CD8-positive, alpha-beta memory T cell (primary cell): ENCODE data around the gene ESRRA. TPM values are rescaled to one million over a fixed set of nuclear protein-coding genes. Genes with fewer than 3 reads are reported as not detected.

Experiments
- CTCF ChIA-PET: fragments of 350-600 bp; sonication (Branson Sonifier 250); formaldehyde crosslinking; loops from one replicate; lab custom pipeline; 2021; ENCODE audit warnings: antibody characterized with exemption; lab: Charles Lee
- POLR2A ChIA-PET: fragments of 350-600 bp; sonication (Branson Sonifier 250); formaldehyde crosslinking; loops from one replicate; lab custom pipeline; 2021; ENCODE audit warnings: antibody characterized with exemption; lab: Charles Lee
- DNase-seq, 5 donors: peaks; one replicate each; pipeline versions ENCODE4 v3.0.0 to v3.0.0-alpha.2; 2020 to 2022; ENCODE audit warnings: mixed read lengths in 1 of 5
- H3K27ac ChIP-seq: one replicate; pipeline ENCODE4 v1.7.0; 2013; ENCODE audit warnings: low read depth, mild to moderate bottlenecking, low read length, moderate library complexity
- H3K27me3 ChIP-seq: 2 replicates; pipeline ENCODE4 v1.7.0; 2013; ENCODE audit warnings: low read length, mild to moderate bottlenecking; ENCODE audit not compliant: insufficient read depth, poor library complexity, severe bottlenecking
- H3K36me3 ChIP-seq: 2 replicates; pipeline ENCODE4 v1.7.0; 2013; ENCODE audit warnings: mild to moderate bottlenecking, low read length, moderate library complexity; ENCODE audit not compliant: insufficient read depth
- H3K4me1 ChIP-seq: 2 replicates; pipeline ENCODE4 v1.7.0; 2013; ENCODE audit warnings: mild to moderate bottlenecking, low read length, moderate library complexity; ENCODE audit not compliant: insufficient read depth
- H3K4me3 ChIP-seq: 2 replicates; pipeline ENCODE4 v1.7.0; 2013; ENCODE audit warnings: mild to moderate bottlenecking, low read length
- H3K9me3 ChIP-seq: 2 replicates; pipeline ENCODE4 v1.7.0; 2013; ENCODE audit warnings: mild to moderate bottlenecking, low read length
- H3K27ac Mint-ChIP-seq, 8 donors: one replicate each; pipeline ENCODE4 v1.8.0; 2020 to 2021; ENCODE audit warnings: mixed read lengths in 8 of 8, mild to moderate bottlenecking in 6 of 8, inconsistent platforms in 3 of 8, moderate library complexity in 3 of 8
- H3K27me3 Mint-ChIP-seq, 2 donors: one replicate each; pipeline ENCODE4 v1.8.0; 2020 to 2021; ENCODE audit warnings: mixed read lengths in 2 of 2, mild to moderate bottlenecking in 1 of 2, moderate library complexity in 1 of 2
- H3K36me3 Mint-ChIP-seq, 3 donors: one replicate each; pipeline ENCODE4 v1.8.0; 2020 to 2021; ENCODE audit warnings: mixed read lengths in 3 of 3, inconsistent platforms in 1 of 3, mild to moderate bottlenecking in 1 of 3
- H3K4me1 Mint-ChIP-seq, 3 donors: one replicate each; pipeline ENCODE4 v1.8.0; 2020 to 2021; ENCODE audit warnings: mixed read lengths in 3 of 3, inconsistent platforms in 1 of 3, mild to moderate bottlenecking in 1 of 3
- H3K4me3 Mint-ChIP-seq, 7 donors: one replicate each; pipeline ENCODE4 v1.8.0; 2020 to 2021; ENCODE audit warnings: mixed read lengths in 7 of 7, mild to moderate bottlenecking in 6 of 7, moderate library complexity in 4 of 7, inconsistent platforms in 2 of 7
- H3K9me3 Mint-ChIP-seq, 5 donors: one replicate each; pipeline ENCODE4 v1.8.0; 2020 to 2022; ENCODE audit warnings: mixed read lengths in 5 of 5, mild to moderate bottlenecking in 3 of 5, moderate library complexity in 2 of 5, inconsistent platforms in 1 of 5
- polyA plus RNA-seq: library from polyadenylated mRNA; unstranded; fragments of 300-500 nt; fragmentation: Illumina TruSeq; gene quantifications from one replicate; pipeline ENCODE4 v1.2.3, GENCODE V29; 2021
- total RNA-seq, 2 experiments: library from RNA; stranded (reverse); gene quantifications; one replicate each; pipeline ENCODE4 v1.2.3, GENCODE V29; 2021

Gene ESRRA
- total and polyA plus RNA-seq, 3 experiments from 2014 or later: 11.9 to 54.3 (median 52.2) TPM

GRCh38 chr11:64334764-64335735 lies 29.7 kb downstream of the ESRRA start:
- CTCF ChIA-PET: interaction anchor here (7.2 kb wide), 1 partner anchor 17 kb away, joined by 61 read pairs; the partner anchor contains the start of genes PRDX5 and TRMT112

GRCh38 chr11:64337538-64338249 lies 32.4 kb downstream of the ESRRA start:
- Histone ChIP-seq H3K27ac (no peak overlapping the region), H3K27me3 (no peaks in the 10 kb centered on the region), H3K36me3 (no peaks in the 10 kb centered on the region), H3K9me3 (no peaks in the 10 kb centered on the region), H3K4me1 (peaks cover 32% of the 10 kb centered on the region), H3K4me3 (no peak overlapping the region)
- Mint-ChIP-seq H3K4me1 (peaks cover 30 to 53% (median 33%) of the 10 kb centered on the region in 3 donors), H3K27me3 (no peaks in the 10 kb centered on the region), H3K9me3 (no peaks in the 10 kb centered on the region), H3K27ac (peak overlapping the region; percentile 14 to 99 (median 74)), H3K36me3 (peaks cover 0 to 32% (median 5%) of the 10 kb centered on the region in 3 donors), H3K4me3 (peak overlapping the region in 1 of 7 donors; percentile 37)
- DNase-seq: no peak
- POLR2A ChIA-PET: no interaction called here
- CTCF ChIA-PET: interaction anchor here (0.5 to 6.7 kb wide), 2 partner anchors 20 to 1413 kb away, joined by 3 to 42 read pairs; partner anchors contain the start of genes PRDX5 and TRMT112

More at GRCh38 chr11:64334764-64335735, 29.7 kb downstream of the ESRRA start:
- H3K4me1 Mint-ChIP-seq: peaks cover 26 to 38% (median 32%) of the 10 kb centered on the region in 3 donors
- no peak overlapping the region for H3K27ac Mint-ChIP-seq
- peak overlapping the region in 1 of 7 donors; percentile 16 for H3K4me3 Mint-ChIP-seq
- no peaks in the 10 kb centered on the region for H3K27me3 Mint-ChIP-seq
- H3K9me3 ChIP-seq: no peaks in the 10 kb centered on the region
- DNase-seq: no peak
- POLR2A ChIA-PET: no interaction called here
- H3K36me3 Mint-ChIP-seq: peaks cover 0 to 22% (median 5%) of the 10 kb centered on the region in 3 donors
- H3K27ac ChIP-seq: no peak overlapping the region
- no peak overlapping the region for H3K4me3 ChIP-seq
- H3K36me3 ChIP-seq: no peaks in the 10 kb centered on the region
- peaks cover 26% of the 10 kb centered on the region for H3K4me1 ChIP-seq
- H3K27me3 ChIP-seq: no peaks in the 10 kb centered on the region
- H3K9me3 Mint-ChIP-seq: no peaks in the 10 kb centered on the region

GRCh38 chr11:64338716-64339115 lies 33.4 kb downstream of the ESRRA start:
- peaks cover 0 to 33% (median 5%) of the 10 kb centered on the region in 3 donors for H3K36me3 Mint-ChIP-seq
- Histone ChIP-seq H3K4me3 (no peak overlapping the region), H3K9me3 (no peaks in the 10 kb centered on the region), H3K36me3 (peaks cover 7% of the 10 kb centered on the region), H3K27ac (no peak overlapping the region), H3K4me1 (peaks cover 32% of the 10 kb centered on the region), H3K27me3 (no peaks in the 10 kb centered on the region)
- H3K27ac Mint-ChIP-seq: peak overlapping the region; percentile 92 to 99 (median 96)
- peaks cover 0 to 2% of the 10 kb centered on the region in 2 donors for H3K27me3 Mint-ChIP-seq
- no peaks in the 10 kb centered on the region for H3K9me3 Mint-ChIP-seq
- H3K4me3 Mint-ChIP-seq: peak overlapping the region in 6 of 7 donors; percentile 59 to 91 (median 87)
- ChIA-PET CTCF (interaction anchor here (6.7 kb wide), 1 partner anchor 21 kb away, joined by 42 read pairs; the partner anchor contains the start of genes PRDX5 and TRMT112), POLR2A (interaction anchor here (0.7 to 2.6 kb wide), 2 partner anchors 21 to 570 kb away, joined by 15 to 28 read pairs; partner anchors contain the start of genes PRDX5, TRMT112 and ZFTA)
- peaks cover 30 to 57% (median 33%) of the 10 kb centered on the region in 3 donors for H3K4me1 Mint-ChIP-seq
- no peak for DNase-seq

- H3K27me3 Mint-ChIP-seq: peaks cover 0 to 2% of the 10 kb centered on the region in 2 donors
- H3K4me1 Mint-ChIP-seq: peaks cover 30 to 57% (median 33%) of the 10 kb centered on the region in 3 donors
- H3K4me3 Mint-ChIP-seq: peak overlapping the region; percentile 80 to 95 (median 88)
- peak overlapping the region; percentile 46 for H3K4me3 ChIP-seq
- peaks cover 0 to 36% (median 5%) of the 10 kb centered on the region in 3 donors for H3K36me3 Mint-ChIP-seq
- no peaks in the 10 kb centered on the region for H3K9me3 ChIP-seq
- H3K36me3 ChIP-seq: peaks cover 7% of the 10 kb centered on the region
- H3K27ac Mint-ChIP-seq: peak overlapping the region; percentile 92 to 99 (median 96)
- no peak for DNase-seq
- no peaks in the 10 kb centered on the region for H3K9me3 Mint-ChIP-seq
- no peaks in the 10 kb centered on the region for H3K27me3 ChIP-seq
- peaks cover 32% of the 10 kb centered on the region for H3K4me1 ChIP-seq
- peak overlapping the region; percentile 67 for H3K27ac ChIP-seq
- POLR2A ChIA-PET: interaction anchor here (1.0 to 2.6 kb wide), 2 partner anchors 21 to 131 kb away, joined by 3 to 28 read pairs; partner anchors contain the start of genes PRDX5 and TRMT112
- CTCF ChIA-PET: interaction anchor here (1.1 to 6.7 kb wide), 4 partner anchors 8 to 133 kb away, joined by 3 to 42 read pairs (median 4); partner anchors contain the start of genes PRDX5 and TRMT112
Observed at GRCh38 chr11:64339286-64339685, 34.0 kb downstream of the ESRRA start.

- Mint-ChIP-seq H3K27me3 (peaks cover 0 to 2% of the 10 kb centered on the region in 2 donors), H3K36me3 (peaks cover 0 to 38% (median 5%) of the 10 kb centered on the region in 3 donors), H3K9me3 (no peaks in the 10 kb centered on the region), H3K27ac (peak within 1 kb of the TSS; percentile 92 to 99 (median 96)), H3K4me3 (peak within 1 kb of the TSS; percentile 80 to 95 (median 88)), H3K4me1 (peaks cover 30 to 57% (median 33%) of the 10 kb centered on the region in 3 donors)
- H3K4me3 ChIP-seq: peak within 1 kb of the TSS; percentile 46
- H3K4me1 ChIP-seq: peaks cover 32% of the 10 kb centered on the region
- no peaks in the 10 kb centered on the region for H3K9me3 ChIP-seq
- ChIA-PET POLR2A (interaction anchor here (1.0 to 2.6 kb wide), 2 partner anchors 22 to 132 kb away, joined by 3 to 28 read pairs; partner anchors contain the start of genes PRDX5 and TRMT112), CTCF (interaction anchor here (0.9 to 6.7 kb wide), 6 partner anchors 8 to 135 kb away, joined by 3 to 42 read pairs (median 4); partner anchors contain the start of genes PRDX5 and TRMT112)
- H3K27me3 ChIP-seq: no peaks in the 10 kb centered on the region
- H3K36me3 ChIP-seq: peaks cover 7% of the 10 kb centered on the region
- peak; percentile 83 to 95 (median 90) for DNase-seq
- peak within 1 kb of the TSS; percentile 67 for H3K27ac ChIP-seq
Observed at GRCh38 chr11:64339754-64340408, 34.6 kb downstream of the ESRRA start, which contains the start of gene CCDC88B. CCDC88B (plus strand) TSS chr11:64340204; CDS start chr11:64340267, 63 bp downstream.

GRCh38 chr11:64340671-64341335 lies 35.5 kb downstream of the ESRRA start:
- H3K4me3 Mint-ChIP-seq: peak overlapping the region; percentile 80 to 95 (median 88)
- peaks cover 0 to 2% of the 10 kb centered on the region in 2 donors for H3K27me3 Mint-ChIP-seq
- H3K9me3 Mint-ChIP-seq: no peaks in the 10 kb centered on the region
- Histone ChIP-seq H3K27ac (peak overlapping the region; percentile 67), H3K36me3 (peaks cover 7% of the 10 kb centered on the region), H3K4me3 (peak overlapping the region; percentile 46), H3K27me3 (no peaks in the 10 kb centered on the region), H3K4me1 (peaks cover 32% of the 10 kb centered on the region), H3K9me3 (no peaks in the 10 kb centered on the region)
- peaks cover 0 to 45% (median 7%) of the 10 kb centered on the region in 3 donors for H3K36me3 Mint-ChIP-seq
- H3K27ac Mint-ChIP-seq: peak overlapping the region; percentile 92 to 99 (median 96)
- ChIA-PET POLR2A (interaction anchor here (2.1 to 2.6 kb wide), 2 partner anchors 23 kb away, joined by 16 to 28 read pairs; partner anchors contain the start of genes PRDX5 and TRMT112), CTCF (interaction anchor here (0.6 to 6.7 kb wide), 7 partner anchors 9 to 136 kb away, joined by 3 to 42 read pairs (median 10); partner anchors contain the start of genes PRDX5 and TRMT112)
- H3K4me1 Mint-ChIP-seq: peaks cover 34 to 62% (median 37%) of the 10 kb centered on the region in 3 donors
- DNase-seq: peak; percentile 67 to 85 (median 76)
